PC-3 (cell line): ENCODE results near the gene CCNE1. TPM values are rescaled to one million over a fixed set of nuclear protein-coding genes. Genes with fewer than 3 reads are reported as not detected.

Experiments used
- ATAC-seq: fragments of 200-7000 bp; cut with Tn5 transposase; 2 replicates; pipeline ENCODE4 v1.9.1; 2020; ENCODE audit warnings: mild to moderate bottlenecking, moderate library complexity
- BruUV-seq: library from RNA; stranded (reverse); fragments of 400-500 nt; replicated peaks from 2 replicates; lab custom pipeline; 2021; lab: Mats Ljungman, UMichigan
- CTCF ChIA-PET: fragments of 300-600 bp; sonication (Branson Sonifier 250); formaldehyde crosslinking; loops from one replicate; lab custom pipeline; 2022; ENCODE audit warnings: antibody characterized with exemption; lab: Charles Lee
- POLR2A ChIA-PET: fragments of 300-600 bp; sonication (Branson Sonifier 250); formaldehyde crosslinking; loops from one replicate; lab custom pipeline; 2022; ENCODE audit warnings: antibody characterized with exemption; ENCODE audit not compliant: unreplicated experiment; lab: Charles Lee
- DNase-seq: peaks from one replicate; pipeline ENCODE4 v3.0.0-alpha.2; 2015
- H2AFZ ChIP-seq: fragments of 300-600 bp; sonication (generic); 2 replicates; pipeline ENCODE4 v1.6.0; 2016; ENCODE audit warnings: antibody characterized with exemption, low read length
- H3F3A ChIP-seq: fragments of 300-600 bp; sonication (generic); one replicate; pipeline ENCODE4 v1.6.0; 2017; ENCODE audit warnings: antibody characterized with exemption, low read length, control low read depth, mild to moderate bottlenecking; ENCODE audit not compliant: unreplicated experiment
- H3K27ac ChIP-seq: fragments of 300-600 bp; sonication (generic); 2 replicates; pipeline ENCODE4 v1.5.1; 2016; ENCODE audit warnings: mild to moderate bottlenecking, low read length
- H3K27me3 ChIP-seq: fragments of 300-600 bp; sonication (generic); 2 replicates; pipeline ENCODE4 v1.6.1; 2016; ENCODE audit warnings: low read length, mixed read lengths
- H3K36me3 ChIP-seq: fragments of 300-600 bp; sonication (generic); 2 replicates; pipeline ENCODE4 v1.6.1; 2016; ENCODE audit warnings: low read depth, mixed run types, low read length, mixed read lengths
- H3K4me1 ChIP-seq: fragments of 300-600 bp; sonication (generic); 2 replicates; pipeline ENCODE4 v1.5.1; 2016; ENCODE audit warnings: low read length; ENCODE audit not compliant: insufficient read depth
- H3K4me2 ChIP-seq: fragments of 300-600 bp; sonication (generic); 2 replicates; pipeline ENCODE4 v1.6.0; 2016; ENCODE audit warnings: low read length
- H3K4me3 ChIP-seq: fragments of 300-600 bp; sonication (generic); 2 replicates; pipeline ENCODE4 v1.5.1; 2016; ENCODE audit warnings: mild to moderate bottlenecking, low read length, mixed read lengths
- H3K79me2 ChIP-seq: fragments of 300-600 bp; sonication (generic); 2 replicates; pipeline ENCODE4 v1.6.1; 2017; ENCODE audit warnings: low read length, mixed read lengths
- H3K9ac ChIP-seq: fragments of 300-600 bp; sonication (generic); 2 replicates; pipeline ENCODE4 v1.6.0; 2016; ENCODE audit warnings: mild to moderate bottlenecking, low read length
- H3K9me2 ChIP-seq: fragments of 300-600 bp; sonication (generic); replicated peaks from 2 replicates; pipeline ENCODE4 v1.6.1; 2016; ENCODE audit warnings: mixed run types, low read length, mixed read lengths
- H3K9me3 ChIP-seq: fragments of 300-600 bp; sonication (generic); 2 replicates; pipeline ENCODE4 v1.6.1; 2016; ENCODE audit warnings: low read length, mixed read lengths
- H4K20me1 ChIP-seq: fragments of 300-600 bp; sonication (generic); 2 replicates; pipeline ENCODE4 v1.6.1; 2016; ENCODE audit warnings: low read length, mixed read lengths
- CTCF ChIP-seq: fragments of 300-600 bp; sonication (generic); conservative IDR thresholded peaks from 2 replicates; pipeline ENCODE4 v1.5.1; 2017; ENCODE audit warnings: antibody characterized with exemption, low read depth, mild to moderate bottlenecking, low read length
- EZH2 ChIP-seq: fragments of 300-600 bp; sonication (generic); IDR thresholded peaks from one replicate; pipeline ENCODE4 v1.6.1; 2017; ENCODE audit warnings: antibody characterized with exemption, mild to moderate bottlenecking, low read length; ENCODE audit not compliant: unreplicated experiment
- EZH2phosphoT487 ChIP-seq: fragments of 300-600 bp; sonication (generic); IDR thresholded peaks from 2 replicates; pipeline ENCODE4 v1.6.1; 2018; ENCODE audit warnings: mild to moderate bottlenecking, antibody characterized with exemption, low read length, borderline replicate concordance
- intact Hi-C: fragments of 100-400 bp; cut with micrococcal nuclease; formaldehyde crosslinking; loops from 2 replicates; pipeline ENCODE4 v1.9.0; 2023
- total RNA-seq: library from RNA; depleted of rRNA; stranded (reverse); fragments of >200 nt; gene quantifications from 2 replicates; pipeline ENCODE4 v1.2.3, GENCODE V29; 2014

CCNE1 gene
- total RNA-seq, 1 experiment from 2014 or later, result 10.9 TPM

GRCh38 chr19:29849208-29849607 lies 37.4 kb downstream of the CCNE1 start:
- ATAC-seq, result no peak
- BruUV-seq, result no TSS peak
- H3K4me3 ChIP-seq, result no peak overlapping the region

GRCh38 chr19:29850482-29850881 lies 38.7 kb downstream of the CCNE1 start:
- no peak overlapping the region for H3K4me2 ChIP-seq
- no peaks in the 10 kb centered on the region for H3K9me3 ChIP-seq
- no peaks in the 10 kb centered on the region for H3K9me2 ChIP-seq
- H2AFZ ChIP-seq, result no peak overlapping the region
- ChIA-PET POLR2A (no interaction called here), CTCF (no interaction called here)
- H4K20me1 ChIP-seq, result no peaks in the 10 kb centered on the region
- no TSS peak for BruUV-seq
- H3K79me2 ChIP-seq, result no peaks in the 10 kb centered on the region
- intact Hi-C loops, result no loop called here
- DNase-seq (no peak), ATAC-seq (no peak)
- TF ChIP-seq CTCF (no peak), EZH2 (no peak), EZH2phosphoT487 (no peak)
- no peak overlapping the region for H3K4me3 ChIP-seq
- H3K27me3 ChIP-seq, result no peaks in the 10 kb centered on the region
- H3K36me3 ChIP-seq, result no peaks in the 10 kb centered on the region
- H3K4me1 ChIP-seq, result peaks cover 3% of the 10 kb centered on the region; the same call in 1 of the 2 replicates
- no peaks in the 10 kb centered on the region for H3F3A ChIP-seq
- no peak overlapping the region for H3K27ac ChIP-seq
- H3K9ac ChIP-seq, result no peak overlapping the region

More at GRCh38 chr19:29849208-29849607, 37.4 kb downstream of the CCNE1 start:
- DNase-seq, result no peak
- H3K79me2 ChIP-seq, result no peaks in the 10 kb centered on the region
- no peaks in the 10 kb centered on the region for H3K9me2 ChIP-seq
- POLR2A ChIA-PET, result no interaction called here
- no peak overlapping the region for H3K4me2 ChIP-seq
- no peaks in the 10 kb centered on the region for H3K27me3 ChIP-seq
- H3K36me3 ChIP-seq, result no peaks in the 10 kb centered on the region
- no peaks in the 10 kb centered on the region for H4K20me1 ChIP-seq
- no peaks in the 10 kb centered on the region for H3K9me3 ChIP-seq
- no peak overlapping the region for H3K27ac ChIP-seq
- peaks cover 6% of the 10 kb centered on the region; the same call in 1 of the 2 replicates for H3K4me1 ChIP-seq
- CTCF ChIA-PET, result no interaction called here
- intact Hi-C loops, result no loop called here
- H3F3A ChIP-seq, result no peaks in the 10 kb centered on the region
- H3K9ac ChIP-seq, result no peak overlapping the region
- H2AFZ ChIP-seq, result no peak overlapping the region
- no peak for TF ChIP-seq EZH2
- no peak for TF ChIP-seq EZH2phosphoT487
- TF ChIP-seq CTCF, result no peak

- H3K27me3 ChIP-seq, result no peaks in the 10 kb centered on the region
- H4K20me1 ChIP-seq, result no peaks in the 10 kb centered on the region
- no peak for TF ChIP-seq EZH2
- TF ChIP-seq CTCF, result no peak
- no peak for TF ChIP-seq EZH2phosphoT487
- intact Hi-C loops, result no loop called here
- no peak overlapping the region for H3K4me2 ChIP-seq
- DNase-seq, result no peak
- no peaks in the 10 kb centered on the region for H3K79me2 ChIP-seq
- H3F3A ChIP-seq, result no peaks in the 10 kb centered on the region
- no peak overlapping the region for H3K9ac ChIP-seq
- no peak for ATAC-seq
- H3K36me3 ChIP-seq, result no peaks in the 10 kb centered on the region
- H3K9me3 ChIP-seq, result no peaks in the 10 kb centered on the region
- no peaks in the 10 kb centered on the region for H3K4me1 ChIP-seq
- H3K9me2 ChIP-seq, result no peaks in the 10 kb centered on the region
- no peak overlapping the region for H3K27ac ChIP-seq
- no peak overlapping the region for H3K4me3 ChIP-seq
- ChIA-PET POLR2A (no interaction called here), CTCF (no interaction called here)
- no peak overlapping the region for H2AFZ ChIP-seq
- no TSS peak for BruUV-seq
Measured at GRCh38 chr19:29851769-29852521, 40.2 kb downstream of the CCNE1 start.
